ENCODE measurements around the gene HECW1. TPM values are rescaled to one million over a fixed set of nuclear protein-coding genes. Genes with fewer than 3 reads are reported as not detected.
A peak's percentile ranks its signal among the peaks of the same experiment; 100 is the strongest.

HECW1 gene
- total RNA-seq, 1 donor from 2014 or later, result 0.46 TPM

DNA sequence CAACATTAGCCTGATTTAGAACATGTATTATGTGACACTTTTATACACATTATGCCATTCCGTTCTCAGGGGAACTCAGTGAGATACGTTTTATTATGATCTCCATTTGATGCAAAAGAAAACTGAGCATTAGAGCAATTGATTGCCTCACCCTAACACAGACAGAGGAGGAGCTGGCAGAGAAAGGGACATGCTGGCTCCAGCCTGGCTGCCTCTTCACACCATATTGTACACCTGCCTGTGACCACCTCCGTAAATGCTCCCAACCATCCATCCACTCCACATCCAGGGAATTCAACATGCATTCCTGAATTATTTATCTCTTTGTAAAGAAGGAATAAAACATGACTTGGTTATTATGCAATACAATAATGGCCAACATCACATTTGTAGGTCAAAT lies 275.5 kb downstream of the HECW1 start:
- TF ChIP-seq, protein P1, sequence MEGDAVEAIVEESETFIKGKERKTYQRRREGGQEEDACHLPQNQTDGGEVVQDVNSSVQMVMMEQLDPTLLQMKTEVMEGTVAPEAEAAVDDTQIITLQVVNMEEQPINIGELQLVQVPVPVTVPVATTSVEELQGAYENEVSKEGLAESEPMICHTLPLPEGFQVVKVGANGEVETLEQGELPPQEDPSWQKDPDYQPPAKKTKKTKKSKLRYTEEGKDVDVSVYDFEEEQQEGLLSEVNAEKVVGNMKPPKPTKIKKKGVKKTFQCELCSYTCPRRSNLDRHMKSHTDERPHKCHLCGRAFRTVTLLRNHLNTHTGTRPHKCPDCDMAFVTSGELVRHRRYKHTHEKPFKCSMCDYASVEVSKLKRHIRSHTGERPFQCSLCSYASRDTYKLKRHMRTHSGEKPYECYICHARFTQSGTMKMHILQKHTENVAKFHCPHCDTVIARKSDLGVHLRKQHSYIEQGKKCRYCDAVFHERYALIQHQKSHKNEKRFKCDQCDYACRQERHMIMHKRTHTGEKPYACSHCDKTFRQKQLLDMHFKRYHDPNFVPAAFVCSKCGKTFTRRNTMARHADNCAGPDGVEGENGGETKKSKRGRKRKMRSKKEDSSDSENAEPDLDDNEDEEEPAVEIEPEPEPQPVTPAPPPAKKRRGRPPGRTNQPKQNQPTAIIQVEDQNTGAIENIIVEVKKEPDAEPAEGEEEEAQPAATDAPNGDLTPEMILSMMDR (IDR thresholded peaks at IDR 0.05; ENCODE audit: insufficient read depth, low read length, poor library complexity, severe bottlenecking), result no peak
- Histone ChIP-seq H3K36me3 (ENCODE audit: control insufficient read depth, insufficient read depth, low read length) (no peaks in the 10 kb centered on the region), H3K27me3 (ENCODE audit: control insufficient read depth, insufficient read depth, low read length) (no peaks in the 10 kb centered on the region), H3K4me3 (ENCODE audit: low read depth, low read length) (no peak overlapping the region)
- no peak for DNase-seq (ENCODE audit: low read depth)

DNA sequence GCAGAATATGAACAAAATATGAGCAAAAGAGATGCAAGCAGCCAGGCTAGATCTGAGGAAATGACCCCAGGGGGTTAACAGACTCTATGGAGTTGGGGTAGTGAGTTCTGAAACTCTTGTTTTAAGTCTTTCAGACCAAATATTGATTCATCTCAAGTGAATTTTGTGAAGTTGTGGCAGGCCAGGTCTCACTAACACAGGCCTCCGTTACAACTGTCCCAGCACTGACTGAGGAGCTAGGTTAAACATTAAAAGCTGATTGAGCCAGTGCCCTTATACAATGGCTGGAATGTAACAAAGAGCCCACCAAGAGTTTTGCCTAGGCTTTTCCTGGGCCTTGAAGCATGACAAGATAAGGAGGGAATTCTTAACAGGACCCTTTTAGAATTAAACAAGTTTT lies 278.1 kb downstream of the HECW1 start:
- Histone ChIP-seq H3K27me3 (ENCODE audit: control insufficient read depth, insufficient read depth, low read length) (no peaks in the 10 kb centered on the region), H3K4me3 (ENCODE audit: low read depth, low read length) (no peak overlapping the region), H3K36me3 (ENCODE audit: control insufficient read depth, insufficient read depth, low read length) (no peaks in the 10 kb centered on the region)
- TF ChIP-seq, protein P1 (IDR thresholded peaks at IDR 0.05; ENCODE audit: insufficient read depth, low read length, poor library complexity, severe bottlenecking), result no peak
- DNase-seq (ENCODE audit: low read depth), result peak; percentile 25

DNA sequence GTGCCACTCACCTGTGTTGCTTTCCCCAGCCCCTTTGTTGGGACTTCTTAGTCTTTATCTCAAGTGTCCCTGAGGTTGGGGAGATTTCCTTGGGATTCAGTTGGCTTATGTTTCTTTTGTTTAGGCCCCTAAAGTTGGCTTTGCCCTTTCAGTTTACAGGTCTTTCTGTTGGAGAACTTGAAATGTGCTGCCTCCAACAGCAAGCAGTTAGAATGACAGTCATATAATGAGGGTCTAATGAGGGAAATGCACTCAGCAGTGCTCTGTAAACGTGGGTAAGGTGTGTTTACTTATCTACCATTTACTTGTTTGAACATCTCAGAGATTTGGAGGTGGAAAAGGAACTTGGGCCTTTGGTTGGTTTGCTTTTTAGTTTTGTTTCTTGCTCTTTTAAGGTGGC lies 279.1 kb downstream of the HECW1 start:
- TF ChIP-seq, protein P1 (IDR thresholded peaks at IDR 0.05; ENCODE audit: insufficient read depth, low read length, poor library complexity, severe bottlenecking), result no peak
- no peak overlapping the region for H3K4me3 ChIP-seq (ENCODE audit: low read depth, low read length)
- H3K27me3 ChIP-seq (ENCODE audit: control insufficient read depth, insufficient read depth, low read length), result no peaks in the 10 kb centered on the region
- H3K36me3 ChIP-seq (ENCODE audit: control insufficient read depth, insufficient read depth, low read length), result no peaks in the 10 kb centered on the region
- DNase-seq (ENCODE audit: low read depth), result no peak

DNA sequence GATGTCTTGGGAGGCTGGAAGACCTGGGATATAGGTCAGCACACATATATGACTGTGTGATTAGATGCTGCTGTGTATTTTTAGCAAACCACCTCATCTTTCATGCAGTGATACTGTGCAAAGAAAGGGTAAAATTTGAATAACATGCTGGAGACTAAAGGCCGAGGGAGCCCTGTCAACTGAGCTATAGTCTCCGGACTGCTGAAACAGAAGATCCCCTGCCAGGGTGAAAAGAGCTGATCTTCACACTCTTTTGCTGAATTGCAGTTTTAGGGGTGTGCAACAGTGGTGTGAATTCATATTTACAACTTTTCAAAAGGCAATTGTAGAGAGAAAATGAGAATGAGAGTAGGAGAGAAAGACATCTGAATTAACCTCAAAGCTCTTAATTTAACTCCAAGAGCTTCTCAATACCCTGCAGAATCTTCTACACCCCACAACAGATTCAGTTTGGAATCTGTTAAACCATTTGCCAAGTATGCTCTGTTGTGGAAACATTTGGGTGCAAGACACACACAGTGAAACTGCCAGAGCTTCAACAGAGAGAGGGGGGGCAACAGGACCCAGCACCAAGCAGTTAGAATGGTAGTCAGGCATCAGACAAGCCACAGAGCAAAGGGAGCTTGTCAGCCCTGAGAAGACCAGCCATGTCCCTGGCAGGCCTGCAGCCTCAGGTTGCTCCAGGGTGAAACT lies 280.3 kb downstream of the HECW1 start:
- DNase-seq (ENCODE audit: low read depth), result no peak
- TF ChIP-seq, protein P1 (IDR thresholded peaks at IDR 0.05; ENCODE audit: insufficient read depth, low read length, poor library complexity, severe bottlenecking), result no peak
- H3K36me3 ChIP-seq (ENCODE audit: control insufficient read depth, insufficient read depth, low read length), result no peaks in the 10 kb centered on the region
- H3K27me3 ChIP-seq (ENCODE audit: control insufficient read depth, insufficient read depth, low read length), result no peaks in the 10 kb centered on the region
- no peak overlapping the region for H3K4me3 ChIP-seq (ENCODE audit: low read depth, low read length)

DNA sequence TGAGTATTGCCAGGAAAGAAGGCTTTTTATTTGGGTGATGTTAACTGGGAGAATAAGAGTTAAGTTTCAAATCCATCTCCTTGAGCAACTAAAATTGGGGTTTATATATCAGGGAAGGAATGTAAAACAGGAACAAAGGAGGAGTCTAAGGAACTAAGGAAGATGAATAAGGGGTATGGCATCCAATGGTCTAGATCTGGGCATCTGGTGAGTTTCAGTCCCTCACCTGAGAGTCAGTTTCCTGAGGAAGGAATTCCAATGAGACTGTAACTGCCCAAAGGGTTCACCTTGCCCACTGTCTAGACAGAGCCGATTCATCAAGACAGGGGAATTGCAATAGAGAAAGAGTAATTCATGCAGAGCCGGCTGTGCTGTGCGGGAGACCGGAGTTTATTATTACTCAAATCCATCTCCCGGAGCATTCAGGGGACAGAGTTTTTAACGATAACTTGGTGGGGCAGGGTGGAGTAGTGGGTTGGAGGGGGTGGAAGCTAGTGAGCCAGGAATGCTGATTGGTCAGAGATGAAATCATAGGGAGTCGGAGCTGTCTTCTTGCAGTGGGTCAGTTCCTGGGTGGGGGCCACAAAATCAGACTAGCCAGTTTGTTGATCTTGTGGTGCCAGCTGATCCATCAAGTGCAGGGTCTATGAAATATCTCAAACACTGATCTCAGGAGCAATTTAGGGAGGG lies 282.1 kb downstream of the HECW1 start:
- TF ChIP-seq, protein P1 (IDR thresholded peaks at IDR 0.05; ENCODE audit: insufficient read depth, low read length, poor library complexity, severe bottlenecking), result no peak
- no peaks in the 10 kb centered on the region for H3K36me3 ChIP-seq (ENCODE audit: control insufficient read depth, insufficient read depth, low read length)
- DNase-seq (ENCODE audit: low read depth), result no peak

More for the DNA sequence above, 282.1 kb downstream of the HECW1 start:
- Histone ChIP-seq H3K27me3 (ENCODE audit: control insufficient read depth, insufficient read depth, low read length) (no peaks in the 10 kb centered on the region), H3K4me3 (ENCODE audit: low read depth, low read length) (no peak overlapping the region)
